Cortex of kidney (tissue), 1 donor: Measurements from ENCODE around the gene CPXM2.

Experiments
- DNase-seq: peaks from one replicate; lab custom pipeline; 2025; lab: John Stamatoyannopoulos, UW

Gene CPXM2

GRCh38 chr10:123800289-123800688, 91.3 kb downstream of the CPXM2 start:
- DNase-seq = no peak

- DNase-seq = no peak
Observed at GRCh38 chr10:123798856-123799255, 92.8 kb downstream of the CPXM2 start.

- no peak for DNase-seq
Observed at GRCh38 chr10:123797813-123798212, 93.8 kb downstream of the CPXM2 start.

GRCh38 chr10:123796736-123797135, 94.9 kb downstream of the CPXM2 start:
- no peak for DNase-seq

DNA sequence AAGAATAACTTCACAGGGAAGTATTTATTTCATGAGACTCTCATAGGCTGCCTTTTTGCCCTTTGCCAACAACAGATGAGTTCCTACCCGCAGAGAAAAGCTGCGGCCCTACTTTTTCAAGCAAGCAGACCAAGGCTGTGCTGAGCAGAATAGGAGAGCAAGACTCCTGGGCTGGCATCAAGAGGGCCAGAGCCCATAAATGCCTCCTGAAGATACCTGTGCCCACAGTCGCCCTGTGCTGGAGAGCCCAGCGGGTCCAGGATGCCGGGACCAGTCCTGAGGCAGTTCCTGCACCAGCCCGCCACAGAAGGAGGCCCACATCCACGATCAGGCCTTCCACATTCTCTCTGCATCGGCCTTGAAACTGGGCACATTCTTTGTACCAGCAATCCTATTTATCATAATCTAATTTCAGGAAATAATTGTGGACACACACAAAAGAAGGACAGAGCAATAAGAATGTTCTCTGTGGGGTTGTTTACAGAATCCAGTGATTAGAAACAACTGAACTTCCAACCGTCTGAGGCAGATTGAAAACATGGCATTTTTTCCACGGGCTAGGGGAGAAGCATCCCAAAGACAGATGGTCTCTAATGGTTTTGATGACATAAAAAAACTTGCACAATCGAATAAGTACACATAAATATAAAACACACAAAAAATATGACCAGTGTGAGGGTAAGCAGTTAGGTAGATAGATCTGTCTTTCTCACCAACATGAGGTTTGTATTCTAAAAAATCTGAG, 95.6 kb downstream of the CPXM2 start:
- no peak for DNase-seq

- DNase-seq = no peak
Observed at GRCh38 chr10:123795196-123795780, 96.3 kb downstream of the CPXM2 start.

DNA sequence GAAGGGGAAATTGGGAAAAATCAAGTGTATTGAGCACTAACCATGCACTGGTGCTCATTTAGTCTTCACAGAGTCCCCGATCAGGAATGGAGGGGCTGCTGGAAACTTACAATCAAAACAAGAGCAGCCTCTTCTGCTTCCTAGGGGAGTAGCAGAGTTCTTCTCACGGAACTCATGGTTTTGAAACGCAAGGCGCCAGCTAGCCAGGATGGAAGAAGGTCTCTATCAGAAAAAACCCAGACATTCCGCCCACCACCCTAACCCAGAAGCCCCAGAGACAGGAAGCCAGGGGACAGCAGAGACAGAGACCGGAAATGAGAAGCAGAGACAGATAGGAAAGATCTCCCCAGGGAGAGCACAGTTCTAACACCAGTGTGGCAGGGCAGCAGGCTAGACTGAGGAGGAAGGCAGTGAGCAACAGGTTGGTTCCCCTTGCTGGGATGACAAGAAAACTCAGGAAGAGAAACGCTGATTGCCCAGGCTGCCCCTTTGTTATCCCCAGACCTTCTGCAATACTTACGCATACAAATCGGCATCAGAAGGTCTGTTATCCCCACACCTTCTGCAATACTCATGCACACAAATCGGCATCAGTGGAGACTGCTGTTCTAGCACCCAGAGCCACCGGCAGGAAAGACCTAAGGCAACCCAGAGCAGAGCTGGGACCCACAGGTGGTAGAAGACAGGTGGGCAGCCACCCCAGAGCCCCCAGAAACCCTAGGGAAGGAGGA, 99.2 kb downstream of the CPXM2 start:
- no peak for DNase-seq

DNA sequence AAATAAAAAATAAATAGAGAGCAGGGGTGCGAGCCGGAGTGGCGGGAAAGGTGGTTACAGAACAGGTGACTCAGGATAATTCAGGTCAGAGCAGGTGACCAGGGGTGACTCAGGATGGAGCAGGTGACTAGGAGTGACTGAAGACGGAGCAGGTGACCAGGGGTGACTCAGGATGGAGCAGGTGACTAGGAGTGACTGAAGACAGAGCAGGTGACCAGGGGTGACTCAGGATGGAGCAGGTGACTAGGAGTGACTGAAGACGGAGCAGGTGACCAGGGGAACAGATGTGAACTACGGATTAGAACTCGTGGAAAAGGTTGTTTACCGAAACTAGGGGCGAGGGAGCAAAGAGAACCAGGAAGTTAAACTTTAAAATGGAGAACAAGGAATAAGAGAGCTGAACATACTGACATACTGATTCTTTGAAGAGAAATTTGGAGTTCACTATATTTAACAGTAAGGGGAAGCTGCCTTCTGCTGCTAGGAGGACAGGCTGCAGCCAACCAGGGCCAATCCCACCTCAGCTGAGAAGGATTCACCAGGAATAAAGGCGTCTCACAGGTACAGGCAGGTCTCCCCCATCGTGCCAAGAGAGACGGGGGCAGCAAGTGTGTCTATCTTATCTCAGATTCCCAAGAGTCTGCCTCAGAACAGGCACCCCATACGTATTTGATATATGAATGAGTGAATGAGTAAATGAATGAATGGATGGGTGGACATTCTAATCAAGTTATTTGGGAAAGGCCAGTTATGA, 101.3 kb downstream of the CPXM2 start:
- no peak for DNase-seq

DNA sequence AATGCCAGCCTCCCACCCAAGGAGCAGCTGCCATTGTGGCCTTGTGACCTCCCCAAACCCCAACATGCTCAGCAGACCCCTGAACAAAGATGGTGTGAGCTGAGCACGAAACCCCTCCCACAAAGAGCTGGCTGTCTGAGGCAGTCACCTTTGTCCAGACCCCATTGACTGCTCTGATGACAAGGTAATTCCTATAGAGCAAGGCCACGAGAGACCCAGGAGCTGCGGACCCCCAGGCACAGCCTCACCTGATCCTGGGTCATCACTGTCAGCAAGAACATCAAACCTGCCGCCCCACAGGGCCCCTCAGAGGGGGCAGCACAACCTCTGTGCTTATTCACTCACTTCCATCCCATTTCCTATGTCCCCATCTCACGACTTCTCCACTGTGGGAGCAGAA, 102.6 kb downstream of the CPXM2 start:
- DNase-seq = no peak

- DNase-seq = no peak
Observed at GRCh38 chr10:123787566-123787965, 104.0 kb downstream of the CPXM2 start.

- no peak for DNase-seq
Observed at GRCh38 chr10:123786896-123787295, 104.7 kb downstream of the CPXM2 start.

- DNase-seq = no peak
Observed at GRCh38 chr10:123786306-123786705, 105.3 kb downstream of the CPXM2 start.

DNA sequence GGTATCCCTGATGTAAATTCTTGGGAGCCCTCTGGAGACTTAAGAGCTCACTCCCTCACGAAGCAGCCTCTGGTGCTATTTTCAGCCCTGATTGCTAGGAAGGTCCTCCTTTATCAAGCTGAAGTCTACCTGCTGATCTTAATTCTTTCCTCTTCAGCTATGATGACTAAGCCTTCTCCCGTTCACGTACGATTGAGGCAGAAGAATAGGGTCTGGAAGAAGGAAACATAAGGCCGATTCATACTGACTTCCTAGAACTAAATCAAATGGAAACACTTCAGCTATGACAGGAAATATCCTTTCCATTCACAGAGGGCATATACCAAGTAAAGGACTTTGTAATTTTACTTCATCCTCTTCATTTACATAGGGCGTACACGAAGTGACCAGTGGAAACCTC, 107.0 kb downstream of the CPXM2 start:
- DNase-seq = no peak

- DNase-seq = no peak
Observed at GRCh38 chr10:123784216-123784615, 107.4 kb downstream of the CPXM2 start.

GRCh38 chr10:123783296-123783695, 108.3 kb downstream of the CPXM2 start:
- DNase-seq = no peak

- no peak for DNase-seq
Observed at GRCh38 chr10:123782549-123782948, 109.1 kb downstream of the CPXM2 start.

DNA sequence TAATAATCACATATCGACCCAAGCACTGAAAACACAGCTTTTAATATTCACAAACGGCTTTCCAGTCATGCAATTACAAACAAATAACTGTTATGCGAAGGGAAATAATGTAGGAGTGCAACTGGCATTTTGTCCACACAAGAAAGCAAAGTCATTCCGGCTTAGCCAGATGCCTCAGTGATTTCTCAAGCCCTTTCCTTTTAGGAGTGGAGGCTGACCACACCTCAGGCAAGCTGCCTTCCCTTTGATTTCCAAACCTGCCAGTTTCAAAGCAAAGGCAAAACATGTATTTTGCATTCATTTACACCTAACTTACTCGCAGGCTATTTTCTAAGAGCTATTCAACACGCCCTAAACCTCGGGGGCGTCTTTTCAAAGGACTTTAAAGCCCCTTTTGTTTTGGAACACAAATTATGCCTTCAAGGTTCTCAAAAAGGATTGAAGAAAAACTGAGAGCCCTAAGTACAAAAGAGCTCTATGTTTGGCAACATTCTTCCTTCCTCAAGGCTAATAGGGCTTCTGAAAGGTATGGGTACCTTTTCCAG, 109.6 kb downstream of the CPXM2 start:
- DNase-seq = no peak

DNA sequence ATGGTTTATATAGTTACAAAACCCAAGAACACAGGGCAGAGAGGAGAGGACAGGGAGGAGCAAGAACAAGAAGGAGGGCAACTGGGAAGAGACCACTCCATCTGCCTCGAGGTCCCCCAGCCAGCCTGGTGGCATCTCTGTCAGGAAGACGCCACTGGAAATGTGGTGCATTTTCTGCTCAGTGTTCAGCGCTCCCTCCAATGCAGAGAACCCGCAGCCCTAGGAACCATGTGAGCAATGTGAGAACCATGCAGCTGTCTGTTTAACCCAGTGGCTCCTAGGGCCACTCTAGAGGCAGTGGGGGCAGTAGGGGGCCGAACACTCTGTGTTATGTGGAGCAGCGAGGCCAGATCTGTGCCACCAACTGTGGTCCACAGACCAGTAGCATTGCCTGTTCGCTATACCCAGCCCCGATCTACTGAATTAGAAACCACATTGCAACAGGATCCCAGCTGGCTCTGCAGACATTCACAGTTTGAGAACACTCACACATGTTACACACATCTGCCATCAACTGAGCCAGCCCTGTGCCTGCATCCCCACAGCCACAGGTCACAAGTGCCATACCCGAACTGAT, 110.2 kb downstream of the CPXM2 start:
- no peak for DNase-seq

- DNase-seq = no peak
Observed at GRCh38 chr10:123778719-123779517, 112.7 kb downstream of the CPXM2 start.

DNA sequence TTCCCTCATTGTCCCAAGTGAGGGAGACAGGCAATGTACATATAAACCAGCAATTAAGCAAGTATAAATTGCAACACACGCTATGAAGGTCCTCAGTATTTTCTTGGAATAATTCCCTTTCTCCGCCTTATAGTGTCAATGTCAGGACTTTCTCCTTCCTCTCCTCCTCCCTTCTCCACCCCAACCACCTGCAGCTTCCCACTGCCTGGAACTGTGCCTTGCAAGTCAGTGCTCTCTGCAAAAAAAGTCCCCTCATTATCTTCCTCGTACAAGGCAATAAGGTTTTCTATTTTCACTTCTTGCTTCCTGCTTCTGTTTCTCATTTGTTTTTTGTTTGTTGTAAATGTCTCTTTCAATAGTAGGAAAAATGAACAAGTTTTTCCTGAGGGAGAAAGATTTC, 113.7 kb downstream of the CPXM2 start:
- DNase-seq = no peak

DNA sequence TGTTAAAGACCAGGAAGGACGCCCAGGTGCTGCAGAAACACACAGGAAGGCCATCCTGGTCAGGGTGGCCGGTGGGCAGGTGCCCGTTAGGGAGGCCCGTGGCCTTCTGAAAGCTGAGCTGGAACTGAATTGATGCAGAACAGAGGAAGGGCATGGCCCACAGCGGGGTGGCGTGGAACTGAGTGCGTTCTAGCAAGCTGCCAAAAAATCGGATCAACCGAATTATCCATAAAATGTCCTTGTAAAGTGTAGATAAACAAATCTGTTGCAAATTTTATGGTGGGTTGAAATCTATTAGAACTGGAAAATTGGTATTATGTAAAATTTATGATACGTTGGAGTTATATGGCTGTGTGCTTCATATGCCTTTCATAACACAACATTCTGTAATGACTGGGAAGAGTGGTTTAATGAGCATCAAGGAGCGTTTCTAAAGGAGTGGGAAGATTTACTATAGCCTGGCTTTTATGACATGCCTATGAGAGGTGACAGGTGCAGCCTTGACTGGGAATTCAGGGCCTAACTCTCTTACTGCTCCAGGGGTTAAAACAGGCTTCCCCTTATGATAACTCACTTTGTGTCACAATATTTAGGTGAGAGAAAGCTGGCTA, 117.4 kb downstream of the CPXM2 start:
- no peak for DNase-seq
